ENCODE data around the gene GP9. TPM values are rescaled to one million over a fixed set of nuclear protein-coding genes. Genes with fewer than 3 reads are reported as not detected.
"Not testable (repeated sequence)": the region's sequence is repeated elsewhere in the genome, so short reads cannot be mapped to it uniquely, and the experiment has no call there.

GP9 gene
- total and polyA plus RNA-seq, 9 of the 15 experiments (the other 6 are each of a cell fraction or from before 2014, with no cell fraction given) = not detected

- DNase-seq (ENCODE audit: extremely low read depth in 1 of 4, low spot score in 3 of 4); H3K36me3 ChIP-seq (ENCODE audit: control insufficient read depth, insufficient read depth, low read length); H4K20me1 ChIP-seq (replicated peaks; ENCODE audit: control insufficient read depth, insufficient read depth, low read length); ATAC-seq; H3K4me1 ChIP-seq (replicated peaks in 1 of 2; ENCODE audit: control insufficient read depth in 2 of 2, insufficient read depth in 2 of 2, low read length in 2 of 2); CTCF ChIA-PET (ENCODE audit: low intra/inter-chr PET ratio); H3K79me2 ChIP-seq (ENCODE audit: control insufficient read depth, insufficient read depth, low read length); in situ Hi-C loops (cut with MboI); H3K4me2 ChIP-seq (ENCODE audit: insufficient read depth, low read length); H3K9me1 ChIP-seq (ENCODE audit: control insufficient read depth, insufficient read depth, low read length); H3K27ac ChIP-seq (ENCODE audit: extremely low read depth, low read depth, low read length); intact Hi-C loops (cut with micrococcal nuclease); FAIRE-seq; H3K9ac ChIP-seq (ENCODE audit: insufficient read depth in 1 of 2, low read depth in 2 of 2, low read length in 2 of 2); H3K4me3 ChIP-seq; H3K9me3 ChIP-seq (replicated peaks; ENCODE audit: control insufficient read depth, insufficient read depth, low read depth, low read length); BruUV-seq (replicated peaks); H3K27me3 ChIP-seq (ENCODE audit: control insufficient read depth in 2 of 2, insufficient read depth in 2 of 2, low read length in 2 of 2); H2AFZ ChIP-seq (ENCODE audit: low read depth, low read length): not testable (repeated sequence)
- POLR2A ChIA-PET = interaction anchor here (0.6 kb wide), 1 partner anchor 171 kb away, joined by 3 read pairs; no protein-coding TSS in a partner anchor
- TF ChIP-seq NFYB (IDR thresholded peaks at IDR 0.05; ENCODE audit: extremely low read depth, insufficient read length) = peak; percentile 79
- TF ChIP-seq, protein P1, sequence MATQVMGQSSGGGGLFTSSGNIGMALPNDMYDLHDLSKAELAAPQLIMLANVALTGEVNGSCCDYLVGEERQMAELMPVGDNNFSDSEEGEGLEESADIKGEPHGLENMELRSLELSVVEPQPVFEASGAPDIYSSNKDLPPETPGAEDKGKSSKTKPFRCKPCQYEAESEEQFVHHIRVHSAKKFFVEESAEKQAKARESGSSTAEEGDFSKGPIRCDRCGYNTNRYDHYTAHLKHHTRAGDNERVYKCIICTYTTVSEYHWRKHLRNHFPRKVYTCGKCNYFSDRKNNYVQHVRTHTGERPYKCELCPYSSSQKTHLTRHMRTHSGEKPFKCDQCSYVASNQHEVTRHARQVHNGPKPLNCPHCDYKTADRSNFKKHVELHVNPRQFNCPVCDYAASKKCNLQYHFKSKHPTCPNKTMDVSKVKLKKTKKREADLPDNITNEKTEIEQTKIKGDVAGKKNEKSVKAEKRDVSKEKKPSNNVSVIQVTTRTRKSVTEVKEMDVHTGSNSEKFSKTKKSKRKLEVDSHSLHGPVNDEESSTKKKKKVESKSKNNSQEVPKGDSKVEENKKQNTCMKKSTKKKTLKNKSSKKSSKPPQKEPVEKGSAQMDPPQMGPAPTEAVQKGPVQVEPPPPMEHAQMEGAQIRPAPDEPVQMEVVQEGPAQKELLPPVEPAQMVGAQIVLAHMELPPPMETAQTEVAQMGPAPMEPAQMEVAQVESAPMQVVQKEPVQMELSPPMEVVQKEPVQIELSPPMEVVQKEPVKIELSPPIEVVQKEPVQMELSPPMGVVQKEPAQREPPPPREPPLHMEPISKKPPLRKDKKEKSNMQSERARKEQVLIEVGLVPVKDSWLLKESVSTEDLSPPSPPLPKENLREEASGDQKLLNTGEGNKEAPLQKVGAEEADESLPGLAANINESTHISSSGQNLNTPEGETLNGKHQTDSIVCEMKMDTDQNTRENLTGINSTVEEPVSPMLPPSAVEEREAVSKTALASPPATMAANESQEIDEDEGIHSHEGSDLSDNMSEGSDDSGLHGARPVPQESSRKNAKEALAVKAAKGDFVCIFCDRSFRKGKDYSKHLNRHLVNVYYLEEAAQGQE (IDR thresholded peaks at IDR 0.05; ENCODE audit: borderline replicate concordance) = peak; percentile 63
- TF ChIP-seq, protein P1 (CRISPR knock-in tag; IDR thresholded peaks at IDR 0.05; ENCODE audit: low read depth) = not testable (repeated sequence)
- WGBS (ENCODE audit: insufficient coverage, low coverage, missing lambda C conversion rate) = 50% methylated on average over 4 of the region's 7 CpGs
These were observed 7.1 kb downstream of the GP9 start for GRCh38 chr3:129067719-129068118.
